Measurements from ENCODE around the gene EGFLAM. TPM values are rescaled to one million over a fixed set of nuclear protein-coding genes. Genes with fewer than 3 reads are reported as not detected.
A peak's percentile ranks its signal among the peaks of the same experiment; 100 is the strongest.

Gene EGFLAM
- total and polyA plus RNA-seq, 9 of the 15 experiments (the other 6 are each of a cell fraction or from before 2014, with no cell fraction given): 0.09 to 2.5 (median 1.0) TPM

- Histone ChIP-seq H3K4me1 (replicated peaks in 1 of 2; ENCODE audit: control insufficient read depth in 2 of 2, insufficient read depth in 2 of 2, low read length in 2 of 2) (no peaks in the 10 kb centered on the region), H3K9me1 (ENCODE audit: control insufficient read depth, insufficient read depth, low read length) (no peaks in the 10 kb centered on the region), H3K36me3 (ENCODE audit: control insufficient read depth, insufficient read depth, low read length) (no peaks in the 10 kb centered on the region), H3K27me3 (ENCODE audit: control insufficient read depth in 2 of 2, insufficient read depth in 2 of 2, low read length in 2 of 2) (peaks cover 0 to 4% of the 10 kb centered on the region in 2 experiments; a peak in 2 of 5 replicates), H2AFZ (ENCODE audit: low read depth, low read length) (no peak overlapping the region), H3K79me2 (ENCODE audit: control insufficient read depth, insufficient read depth, low read length) (no peaks in the 10 kb centered on the region), H3K27ac (ENCODE audit: extremely low read depth, low read depth, low read length) (no peak overlapping the region), H3K4me3 (no peak overlapping the region), H3K9me3 (replicated peaks; ENCODE audit: control insufficient read depth, insufficient read depth, low read depth, low read length) (no peaks in the 10 kb centered on the region), H4K20me1 (replicated peaks; ENCODE audit: control insufficient read depth, insufficient read depth, low read length) (no peaks in the 10 kb centered on the region), H3K4me2 (ENCODE audit: insufficient read depth, low read length) (no peak overlapping the region), H3K9ac (ENCODE audit: insufficient read depth in 1 of 2, low read depth in 2 of 2, low read length in 2 of 2) (no peak overlapping the region)
- intact Hi-C loops (cut with micrococcal nuclease) (loop anchor here (2.0 kb wide), 1 partner anchor 169 kb away; no protein-coding TSS in a partner anchor), in situ Hi-C loops (cut with MboI) (no loop called here)
- POLR2A ChIA-PET: interaction anchor here (0.6 to 1.0 kb wide), 2 partner anchors 19 to 346 kb away, joined by 3 read pairs; no protein-coding TSS in a partner anchor
- DNase-seq (ENCODE audit: extremely low read depth in 1 of 4, low spot score in 3 of 4) (peak in 1 of 4 experiments; percentile 30), FAIRE-seq (peak; percentile 61), ATAC-seq (peak; percentile 90)
- 4% methylated on average over 2 of the region's 2 CpGs for WGBS (ENCODE audit: insufficient coverage, low coverage, missing lambda C conversion rate)
- BruUV-seq (replicated peaks): no TSS peak
- CTCF ChIA-PET (ENCODE audit: low intra/inter-chr PET ratio): interaction anchor here (0.6 kb wide), 1 partner anchor 339 kb away, joined by 3 read pairs; no protein-coding TSS in a partner anchor
- TF ChIP-seq ZNF239 (CRISPR knock-in tag; IDR thresholded peaks at IDR 0.05) (no peak), FOXK1 (CRISPR knock-in tag; IDR thresholded peaks at IDR 0.05; ENCODE audit: borderline replicate concordance) (no peak), REST (IDR thresholded peaks at IDR 0.05; ENCODE audit: borderline replicate concordance) (peak; percentile 21; the same call in 1 of the 2 replicates), REST (CRISPR knock-in tag; IDR thresholded peaks at IDR 0.05; ENCODE audit: low read depth) (no peak), ZNF586 (CRISPR knock-in tag; conservative IDR thresholded peaks at IDR 0.05) (no peak), RAD21 (CRISPR knock-in tag; conservative IDR thresholded peaks at IDR 0.05 in 1 of 2, IDR thresholded peaks at IDR 0.05 in 1 of 2) (peak; percentile 12 to 62; a peak in 2 of 4 replicates), CTCF (IDR thresholded peaks at IDR 0.05 in 2 of 3, conservative IDR thresholded peaks at IDR 0.05 in 1 of 3; ENCODE audit: insufficient read depth in 2 of 3, low read depth in 1 of 3, low read length in 3 of 3) (peak; percentile 22 to 47 (median 41); a peak in 4 of 6 replicates)
Measured at GRCh38 chr5:38497946-38498345, 239.6 kb downstream of the EGFLAM start.

Data from K562 (cell line).